UCSD-AML1 (cell line): Measurements from ENCODE around the gene CCNH.

ENCODE experiments used
- DNase-seq: peaks from one replicate; lab custom pipeline; 2025; ENCODE audit not compliant: unreplicated experiment; lab: John Stamatoyannopoulos, UW

Gene CCNH

DNA sequence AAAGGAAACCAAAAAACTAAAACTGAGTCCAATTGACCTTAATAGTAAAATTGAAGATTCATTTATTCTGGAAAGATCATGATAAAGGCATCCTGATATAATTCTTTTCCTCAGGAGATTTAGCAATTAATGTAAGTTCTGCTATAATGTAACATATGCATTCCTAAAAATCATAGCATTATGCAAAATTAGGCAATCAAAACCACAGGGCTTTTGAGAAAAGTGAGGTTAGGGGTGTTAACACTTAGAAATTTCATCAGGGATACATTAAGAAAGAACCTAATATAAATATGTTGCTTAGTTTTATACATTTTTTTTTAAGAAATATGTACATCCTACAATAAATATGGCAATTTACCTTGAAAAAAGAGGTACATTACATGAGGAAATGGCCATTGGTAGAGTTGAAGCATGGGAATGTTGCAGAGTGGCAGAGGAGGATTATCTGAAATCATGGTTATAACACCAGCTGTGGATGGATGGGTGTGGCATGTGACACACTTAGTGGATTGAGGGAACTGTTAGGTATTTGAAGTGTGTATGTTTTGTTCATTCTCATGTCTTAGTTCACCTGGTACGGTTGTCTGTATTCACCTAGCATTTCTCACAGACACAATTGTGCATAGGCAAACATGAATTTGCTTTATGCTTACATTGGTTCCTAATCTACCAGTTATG lies 51.1 kb downstream of the CCNH start:
- no peak for DNase-seq

DNA sequence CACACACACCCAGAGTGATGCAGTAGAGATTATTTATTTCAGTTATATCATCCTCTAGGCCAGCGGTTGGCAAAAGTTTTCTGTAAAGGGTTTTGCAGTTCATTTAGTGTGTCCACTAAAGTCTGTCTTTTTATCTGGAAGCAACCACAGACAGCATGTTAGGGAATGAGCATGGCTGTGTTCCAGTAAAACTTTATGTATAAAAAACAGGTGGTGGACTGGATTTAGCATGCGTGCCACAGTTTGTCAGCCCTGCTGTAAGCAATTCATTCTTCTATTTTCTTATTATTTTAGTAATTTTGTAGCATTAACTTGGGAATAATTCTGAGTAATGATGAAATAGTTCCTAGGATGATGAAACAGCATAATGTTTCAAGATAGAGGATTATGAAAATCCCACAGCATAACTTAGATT lies 51.7 kb downstream of the CCNH start:
- no peak for DNase-seq

DNA sequence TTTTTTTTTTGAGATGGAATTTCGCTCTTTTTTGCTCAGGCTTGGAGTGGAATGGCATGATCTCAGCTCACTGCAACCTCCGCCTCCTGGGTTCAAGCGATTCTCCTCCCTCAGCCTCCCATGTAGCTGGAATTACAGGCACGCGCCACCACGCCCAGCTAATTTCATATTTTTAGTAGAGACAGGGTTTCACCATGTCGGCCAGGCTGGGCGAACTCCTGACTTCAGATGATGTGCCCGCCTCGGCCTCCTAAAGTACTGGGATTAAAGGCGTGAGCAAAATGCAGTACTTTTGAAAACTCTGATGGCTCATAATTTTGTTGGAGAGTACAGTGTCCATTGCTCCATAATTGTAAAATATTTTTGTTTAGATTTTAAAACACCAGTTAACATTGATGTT lies 52.6 kb downstream of the CCNH start:
- DNase-seq, result no peak

DNA sequence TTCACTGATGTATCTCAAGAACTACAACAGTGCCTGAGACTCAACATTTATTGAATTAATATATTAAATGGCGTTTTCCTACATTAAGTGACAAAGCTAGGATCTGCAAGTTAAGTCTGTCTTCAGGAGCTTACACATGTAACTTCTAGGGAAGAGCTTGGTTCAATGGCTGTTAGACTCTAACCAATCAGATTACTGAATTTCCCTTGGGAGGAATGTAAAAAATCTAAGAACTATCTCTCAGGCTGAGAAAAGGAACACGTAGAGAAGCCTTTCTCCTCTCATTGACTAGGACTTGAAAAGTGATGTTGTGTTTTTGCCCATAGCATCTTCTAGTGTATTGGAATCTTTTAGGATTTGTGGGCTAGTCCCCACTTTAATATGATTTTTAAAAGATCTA lies 53.6 kb downstream of the CCNH start:
- no peak for DNase-seq

DNA sequence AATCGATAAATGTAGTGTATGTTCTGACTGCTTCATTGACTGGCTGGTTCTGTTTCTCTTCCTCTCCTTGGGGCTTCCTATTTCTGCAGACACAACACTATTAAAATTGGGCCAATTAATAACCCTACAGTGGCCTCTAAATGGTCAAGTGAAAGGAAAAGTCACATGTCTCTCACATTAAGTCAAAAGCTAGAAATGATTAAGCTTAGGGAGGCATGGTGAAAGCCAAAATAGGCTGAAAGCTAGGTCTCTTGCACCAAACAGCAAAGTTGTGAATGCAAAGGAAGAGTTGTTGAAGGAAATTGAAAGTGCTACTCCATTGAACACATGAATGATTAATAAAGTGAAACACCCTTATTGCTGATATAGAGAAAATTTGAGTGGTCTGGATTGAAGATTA lies 58.2 kb downstream of the CCNH start:
- no peak for DNase-seq

DNA sequence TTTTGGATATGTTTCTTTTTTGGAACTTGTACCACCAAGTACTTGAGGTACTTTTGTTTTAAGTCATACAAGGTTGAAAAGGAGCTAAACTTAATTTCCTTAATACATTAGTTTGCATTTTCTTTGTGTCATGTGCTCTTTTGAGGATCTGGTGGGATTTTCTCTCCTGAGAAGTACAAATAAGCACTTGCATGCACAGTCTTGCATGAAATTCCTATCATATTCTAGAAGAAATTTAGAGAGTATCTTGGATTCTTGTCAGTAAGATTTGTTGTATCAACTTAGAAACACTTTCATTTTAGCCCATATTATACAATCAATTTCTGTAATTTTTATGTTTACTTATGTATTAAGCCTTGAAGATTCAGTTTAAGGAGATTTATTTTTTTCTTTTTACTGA lies 64.9 kb downstream of the CCNH start:
- DNase-seq, result no peak

DNA sequence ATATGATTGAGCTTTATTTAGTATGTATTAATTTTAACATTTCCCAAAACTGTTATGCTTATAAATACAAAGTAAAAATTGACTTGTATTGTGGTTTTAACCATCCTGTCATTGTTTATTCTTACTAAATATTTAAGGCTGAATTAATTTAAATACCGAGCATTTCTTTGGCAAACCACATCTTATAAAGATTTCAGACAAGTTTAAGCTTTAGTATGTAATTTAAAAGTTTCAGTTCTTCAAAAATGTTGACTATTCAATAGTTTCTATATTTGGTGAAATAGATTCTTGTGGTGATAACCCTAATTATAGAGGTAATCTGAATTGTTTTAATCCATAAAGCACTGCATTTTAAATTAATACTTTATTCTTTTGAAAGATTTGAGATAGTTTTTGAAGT lies 65.5 kb downstream of the CCNH start:
- DNase-seq, result no peak
